VCaP (cell line): Measurements from ENCODE around the gene MRM3.

Experiments
- H3K27ac ChIP-seq: fragments of 450-650 bp; 2 replicates; pipeline ENCODE4 v1.5.1; 2017
- CTCF ChIP-seq: fragments of 450-650 bp; conservative IDR thresholded peaks from 2 replicates; pipeline ENCODE4 v1.5.1; 2017; ENCODE audit warnings: mild to moderate bottlenecking, moderate library complexity

MRM3 gene

GRCh38 chr17:811051-811784 lies 29.1 kb downstream of the MRM3 start:
- no peak for TF ChIP-seq CTCF
- no peak overlapping the region for H3K27ac ChIP-seq

DNA sequence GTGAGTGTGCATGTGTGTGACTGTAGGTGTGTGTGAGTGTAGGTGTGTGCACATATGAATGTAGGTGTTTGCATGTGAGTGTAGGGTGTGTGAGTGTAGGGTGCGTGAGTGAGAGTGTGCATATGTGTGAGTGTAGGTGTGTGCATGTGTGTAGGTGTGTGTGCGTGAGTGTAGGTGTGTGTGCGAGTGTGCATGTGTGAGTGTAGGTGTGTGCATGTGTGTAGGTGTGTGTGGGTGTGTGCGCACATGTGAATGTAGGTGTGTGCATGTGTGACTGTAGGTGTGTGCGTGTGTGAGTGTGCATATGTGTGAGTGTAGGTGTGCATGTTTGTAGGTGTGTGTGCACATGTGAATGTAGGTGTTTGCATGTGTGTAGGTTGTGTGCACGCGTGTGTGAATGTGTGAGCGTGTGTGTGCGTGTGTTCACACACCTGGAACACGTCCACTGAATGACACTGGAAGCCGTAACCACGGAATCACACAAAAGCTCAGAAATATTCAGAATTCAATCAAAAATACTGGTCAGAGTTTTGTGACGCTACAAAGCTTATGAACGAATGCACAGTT lies 30.6 kb downstream of the MRM3 start:
- no peak overlapping the region for H3K27ac ChIP-seq
- no peak for TF ChIP-seq CTCF

- no peak for TF ChIP-seq CTCF
- H3K27ac ChIP-seq: no peak overlapping the region
Observed at GRCh38 chr17:814371-814770, 32.2 kb downstream of the MRM3 start.

DNA sequence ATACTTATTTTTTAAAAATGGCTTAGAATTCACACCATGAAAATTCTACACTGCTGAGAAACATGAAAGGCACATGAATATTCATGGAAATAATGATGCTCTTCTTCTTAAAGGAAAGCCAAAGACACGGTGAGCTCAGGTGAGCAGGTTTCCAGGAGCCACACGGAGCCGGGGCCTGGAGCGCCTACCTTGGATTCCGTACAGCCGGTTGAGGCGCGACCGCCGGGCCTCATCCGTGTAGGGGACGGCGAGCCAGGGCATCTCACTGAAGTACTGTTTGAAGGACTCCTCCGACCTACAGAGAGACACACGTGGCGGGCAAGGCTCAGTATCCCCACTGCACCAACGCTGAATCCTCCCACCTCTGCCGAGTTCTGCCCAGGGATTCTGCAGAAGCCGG lies 37.1 kb downstream of the MRM3 start:
- H3K27ac ChIP-seq: no peak overlapping the region
- no peak for TF ChIP-seq CTCF

DNA sequence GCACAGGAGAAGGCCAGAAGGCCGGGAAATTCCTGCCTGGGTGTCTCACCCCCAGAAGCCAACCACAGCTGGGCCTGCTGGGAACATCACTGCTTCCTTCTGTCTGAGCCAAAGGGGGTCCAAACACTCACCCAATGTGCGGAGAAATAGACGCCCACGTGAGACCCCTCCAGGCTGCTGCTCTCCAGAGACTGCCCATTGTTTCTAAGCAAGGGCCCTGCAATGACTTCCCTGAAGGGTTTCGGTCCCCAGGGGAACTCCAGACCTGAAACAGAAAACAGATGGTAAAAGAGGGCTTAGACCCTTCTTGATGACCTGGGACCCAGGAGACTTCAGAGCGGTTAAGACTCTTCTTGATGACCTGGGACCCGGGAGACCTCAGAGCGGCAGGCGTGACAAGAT lies 41.3 kb downstream of the MRM3 start:
- no peak overlapping the region for H3K27ac ChIP-seq
- TF ChIP-seq CTCF: no peak

DNA sequence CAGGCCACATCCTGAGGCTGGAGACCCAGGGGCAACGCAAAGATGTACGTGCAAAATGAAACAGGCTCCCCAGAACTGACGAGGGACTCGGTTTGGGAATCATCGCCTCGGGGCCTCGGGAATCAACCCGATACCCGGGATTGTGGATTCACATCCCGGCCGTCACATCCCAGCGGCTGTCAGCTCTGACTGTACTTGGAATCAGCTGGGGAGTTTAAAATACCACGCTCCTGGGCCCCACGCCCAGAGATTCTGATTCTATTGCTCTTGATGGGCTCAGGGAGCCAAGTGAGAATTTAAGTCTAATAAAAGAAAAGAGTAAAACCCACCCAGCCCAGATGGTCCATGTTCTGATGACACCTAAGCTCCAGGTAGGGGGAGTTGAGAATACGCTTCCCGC lies 42.2 kb downstream of the MRM3 start:
- TF ChIP-seq CTCF: no peak
- H3K27ac ChIP-seq: no peak overlapping the region

DNA sequence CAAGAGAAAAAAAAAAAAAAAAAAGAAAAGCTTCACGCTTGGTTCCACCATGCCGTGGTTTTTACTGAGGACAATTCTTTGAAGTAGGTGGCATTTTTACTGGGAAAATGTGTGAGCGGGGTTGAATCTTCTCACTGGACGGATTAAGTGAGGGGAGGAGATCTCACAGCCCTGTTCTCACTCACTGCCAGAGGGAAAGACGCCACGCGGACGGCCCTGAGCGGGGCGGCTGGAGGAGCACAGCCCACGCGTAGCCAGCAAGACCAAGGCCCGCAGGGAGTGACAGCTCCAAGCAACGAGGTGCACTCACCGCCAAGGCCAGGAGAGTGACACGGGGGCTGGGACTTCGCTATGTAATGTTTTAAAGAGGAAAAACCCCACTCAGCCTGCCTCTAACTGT lies 43.1 kb downstream of the MRM3 start:
- TF ChIP-seq CTCF: no peak
- H3K27ac ChIP-seq: no peak overlapping the region
